OCI-LY1 (cell line): ENCODE results near the gene PCDHB7.
"Not testable (repeated sequence)": the region's sequence is repeated elsewhere in the genome, so short reads cannot be mapped to it uniquely, and the experiment has no call there.

ENCODE experiments used
- H2AFZ ChIP-seq: fragments of 200-600 bp; sonication (generic), shearing (Covaris generic); 2 replicates; pipeline ENCODE4 v1.6.0; 2014; ENCODE audit warnings: antibody characterized with exemption, mild to moderate bottlenecking, low read length
- H3F3A ChIP-seq: fragments of 200-600 bp; sonication (generic), shearing (Covaris generic); 2 replicates; pipeline ENCODE4 v1.6.0; 2014; ENCODE audit warnings: mild to moderate bottlenecking, antibody characterized with exemption, low read length, moderate library complexity; ENCODE audit not compliant: insufficient read depth
- H3K27ac ChIP-seq: fragments of 200-600 bp; sonication (generic); 2 replicates; pipeline ENCODE4 v1.5.1; 2014; ENCODE audit warnings: low read length, mixed run types, mild to moderate bottlenecking, low read depth; ENCODE audit not compliant: poor library complexity, severe bottlenecking
- H3K27me3 ChIP-seq: fragments of 200-600 bp; sonication (generic); 2 replicates; pipeline ENCODE4 v1.6.0; 2014; ENCODE audit warnings: antibody characterized with exemption, mild to moderate bottlenecking, low read length, moderate library complexity; ENCODE audit not compliant: insufficient read depth
- H3K36me3 ChIP-seq: fragments of 200-600 bp; sonication (generic); 2 replicates; pipeline ENCODE4 v1.6.1; 2014; ENCODE audit warnings: mild to moderate bottlenecking, antibody characterized with exemption, low read length, moderate library complexity, mixed read lengths; ENCODE audit not compliant: insufficient read depth
- H3K4me1 ChIP-seq: fragments of 200-600 bp; sonication (generic); 2 replicates; pipeline ENCODE4 v1.5.1; 2014; ENCODE audit warnings: mild to moderate bottlenecking, low read length, moderate library complexity; ENCODE audit not compliant: insufficient read depth, severe bottlenecking
- H3K4me2 ChIP-seq: fragments of 200-600 bp; sonication (generic), shearing (Covaris generic); 2 replicates; pipeline ENCODE4 v1.6.1; 2014; ENCODE audit warnings: low read length
- H3K4me3 ChIP-seq: fragments of 200-600 bp; sonication (generic); 2 replicates; pipeline ENCODE4 v1.5.1; 2014; ENCODE audit warnings: low read length, low read depth, mild to moderate bottlenecking, mixed read lengths; ENCODE audit not compliant: poor library complexity, severe bottlenecking
- H3K79me2 ChIP-seq: fragments of 200-600 bp; shearing (Covaris generic); 2 replicates; pipeline ENCODE4 v1.6.1; 2016; ENCODE audit warnings: mixed run types, low read length, mixed read lengths; ENCODE audit not compliant: insufficient read depth
- H3K9ac ChIP-seq: fragments of 200-600 bp; sonication (generic), shearing (Covaris generic); 2 replicates; pipeline ENCODE4 v1.6.1; 2014; ENCODE audit warnings: mild to moderate bottlenecking, low read length, mixed read lengths
- H3K9me2 ChIP-seq: fragments of 200-600 bp; sonication (generic), shearing (Covaris generic); 2 replicates; pipeline ENCODE4 v1.6.1; 2014; ENCODE audit warnings: low read depth, mild to moderate bottlenecking, low read length, mixed read lengths
- H3K9me3 ChIP-seq: fragments of 200-600 bp; shearing (Covaris generic); 2 replicates; pipeline ENCODE4 v1.6.1; 2014; ENCODE audit warnings: low read length, mixed read lengths
- H4K20me1 ChIP-seq: fragments of 200-600 bp; sonication (generic), shearing (Covaris generic); 2 replicates; pipeline ENCODE4 v1.6.0; 2016; ENCODE audit warnings: mild to moderate bottlenecking, low read length; ENCODE audit not compliant: insufficient read depth
- EZH2 ChIP-seq: fragments of 200-600 bp; sonication (generic), shearing (Covaris generic); IDR thresholded peaks from 2 replicates; pipeline ENCODE4 v1.8.0; 2017; ENCODE audit warnings: borderline replicate concordance, mixed run types, mild to moderate bottlenecking, antibody characterized with exemption, low read length, moderate library complexity, mixed read lengths
- TF ChIP-seq, protein P1 (sequence below): fragments of 200-600 bp; sonication (generic), shearing (Covaris generic); IDR thresholded peaks from 2 replicates; pipeline ENCODE4 v1.5.1; 2017; ENCODE audit warnings: mild to moderate bottlenecking, antibody characterized with exemption, low read length, moderate library complexity, mixed read lengths

PCDHB7 gene

GRCh38 chr5:141155540-141156374 is 16.7 kb upstream of the PCDHB7 start:
- no peaks in the 10 kb centered on the region for H3F3A ChIP-seq
- H3K4me2 ChIP-seq: no peak overlapping the region
- H3K9me3 ChIP-seq: no peaks in the 10 kb centered on the region
- TF ChIP-seq, protein P1, sequence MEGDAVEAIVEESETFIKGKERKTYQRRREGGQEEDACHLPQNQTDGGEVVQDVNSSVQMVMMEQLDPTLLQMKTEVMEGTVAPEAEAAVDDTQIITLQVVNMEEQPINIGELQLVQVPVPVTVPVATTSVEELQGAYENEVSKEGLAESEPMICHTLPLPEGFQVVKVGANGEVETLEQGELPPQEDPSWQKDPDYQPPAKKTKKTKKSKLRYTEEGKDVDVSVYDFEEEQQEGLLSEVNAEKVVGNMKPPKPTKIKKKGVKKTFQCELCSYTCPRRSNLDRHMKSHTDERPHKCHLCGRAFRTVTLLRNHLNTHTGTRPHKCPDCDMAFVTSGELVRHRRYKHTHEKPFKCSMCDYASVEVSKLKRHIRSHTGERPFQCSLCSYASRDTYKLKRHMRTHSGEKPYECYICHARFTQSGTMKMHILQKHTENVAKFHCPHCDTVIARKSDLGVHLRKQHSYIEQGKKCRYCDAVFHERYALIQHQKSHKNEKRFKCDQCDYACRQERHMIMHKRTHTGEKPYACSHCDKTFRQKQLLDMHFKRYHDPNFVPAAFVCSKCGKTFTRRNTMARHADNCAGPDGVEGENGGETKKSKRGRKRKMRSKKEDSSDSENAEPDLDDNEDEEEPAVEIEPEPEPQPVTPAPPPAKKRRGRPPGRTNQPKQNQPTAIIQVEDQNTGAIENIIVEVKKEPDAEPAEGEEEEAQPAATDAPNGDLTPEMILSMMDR: peak; percentile 50; the same call in 1 of the 2 replicates
- TF ChIP-seq EZH2: no peak
- H3K4me3 ChIP-seq: no peak overlapping the region
- H3K4me1 ChIP-seq: no peaks in the 10 kb centered on the region
- no peaks in the 10 kb centered on the region for H3K9me2 ChIP-seq
- no peak overlapping the region for H3K27ac ChIP-seq
- no peak overlapping the region for H2AFZ ChIP-seq
- H4K20me1 ChIP-seq: no peaks in the 10 kb centered on the region
- H3K79me2 ChIP-seq: no peaks in the 10 kb centered on the region
- no peaks in the 10 kb centered on the region for H3K36me3 ChIP-seq
- H3K9ac ChIP-seq: no peak overlapping the region
- no peaks in the 10 kb centered on the region for H3K27me3 ChIP-seq

- not testable (repeated sequence) for H3K79me2 ChIP-seq, H4K20me1 ChIP-seq, H3K9ac ChIP-seq, H3K9me2 ChIP-seq, H3K4me1 ChIP-seq, H3K36me3 ChIP-seq, H3F3A ChIP-seq, H3K4me3 ChIP-seq, H3K4me2 ChIP-seq, H3K9me3 ChIP-seq, H3K27ac ChIP-seq, H3K27me3 ChIP-seq, H2AFZ ChIP-seq
Observed at GRCh38 chr5:141157356-141157755, 15.1 kb upstream of the PCDHB7 start.

DNA sequence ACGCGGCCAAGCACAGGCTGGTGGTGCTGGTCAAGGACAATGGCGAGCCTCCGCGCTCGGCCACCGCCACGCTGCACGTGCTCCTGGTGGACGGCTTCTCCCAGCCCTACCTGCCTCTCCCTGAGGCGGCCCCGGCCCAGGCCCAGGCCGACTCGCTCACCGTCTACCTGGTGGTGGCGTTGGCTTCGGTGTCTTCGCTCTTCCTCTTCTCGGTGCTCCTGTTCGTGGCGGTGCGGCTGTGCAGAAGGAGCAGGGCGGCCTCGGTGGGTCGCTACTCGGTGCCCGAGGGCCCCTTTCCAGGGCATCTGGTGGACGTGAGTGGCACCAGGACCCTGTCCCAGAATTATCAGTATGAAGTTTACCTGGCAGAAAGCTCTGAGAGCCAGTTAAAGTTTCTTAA is 14.5 kb upstream of the PCDHB7 start:
- not testable (repeated sequence) for H4K20me1 ChIP-seq, H3K27me3 ChIP-seq, H3F3A ChIP-seq, H3K9me3 ChIP-seq, H3K36me3 ChIP-seq, H3K79me2 ChIP-seq, H3K4me3 ChIP-seq, H3K4me2 ChIP-seq, H3K9ac ChIP-seq, H3K9me2 ChIP-seq, H3K27ac ChIP-seq, H2AFZ ChIP-seq, H3K4me1 ChIP-seq

GRCh38 chr5:141174291-141175104 is 2.1 kb downstream of the PCDHB7 start:
- H4K20me1 ChIP-seq, H3K4me3 ChIP-seq, H2AFZ ChIP-seq, H3K4me2 ChIP-seq, H3K36me3 ChIP-seq, H3K9ac ChIP-seq, H3F3A ChIP-seq, H3K79me2 ChIP-seq, H3K9me3 ChIP-seq, H3K27me3 ChIP-seq, H3K9me2 ChIP-seq, H3K4me1 ChIP-seq, H3K27ac ChIP-seq: not testable (repeated sequence)
